ENCODE results near the gene SPATA16.
"Not testable (repeated sequence)": the region's sequence is repeated elsewhere in the genome, so short reads cannot be mapped to it uniquely, and the experiment has no call there.

Gene SPATA16

GRCh38 chr3:172869368-172869771 is 271.7 kb downstream of the SPATA16 start:
- no peak for DNase-seq

DNA sequence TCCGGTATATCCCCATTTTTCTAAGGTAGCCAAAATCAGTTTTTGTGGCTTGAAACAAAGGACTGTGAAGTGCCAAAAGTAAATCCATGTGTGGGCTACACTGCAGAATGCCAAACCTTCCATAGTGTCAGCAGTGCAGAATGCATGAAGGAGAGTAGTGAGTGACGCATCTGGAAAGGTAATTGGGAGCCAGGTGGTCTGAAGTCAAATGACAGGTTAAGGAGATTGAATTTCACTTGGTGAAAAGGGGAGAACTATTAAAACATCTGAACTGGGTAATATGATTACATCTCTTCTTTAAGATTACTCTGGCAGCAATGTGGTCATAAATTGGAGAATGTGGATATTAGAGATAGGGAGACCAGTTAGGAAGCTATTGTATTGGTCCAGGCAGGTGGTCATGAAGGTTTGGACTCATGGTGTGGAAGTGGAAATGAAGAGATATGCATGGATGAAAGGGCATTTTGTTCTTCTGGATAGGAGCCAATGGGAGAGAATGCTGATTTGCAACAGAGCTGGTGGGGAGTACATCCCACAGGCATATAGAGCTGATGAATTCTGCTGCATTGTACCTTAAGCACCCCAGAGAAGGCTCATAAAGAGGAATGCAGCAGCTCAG is 272.3 kb downstream of the SPATA16 start:
- DNase-seq: no peak

GRCh38 chr3:172866726-172867350 is 274.2 kb downstream of the SPATA16 start:
- DNase-seq: not testable (repeated sequence)

DNA sequence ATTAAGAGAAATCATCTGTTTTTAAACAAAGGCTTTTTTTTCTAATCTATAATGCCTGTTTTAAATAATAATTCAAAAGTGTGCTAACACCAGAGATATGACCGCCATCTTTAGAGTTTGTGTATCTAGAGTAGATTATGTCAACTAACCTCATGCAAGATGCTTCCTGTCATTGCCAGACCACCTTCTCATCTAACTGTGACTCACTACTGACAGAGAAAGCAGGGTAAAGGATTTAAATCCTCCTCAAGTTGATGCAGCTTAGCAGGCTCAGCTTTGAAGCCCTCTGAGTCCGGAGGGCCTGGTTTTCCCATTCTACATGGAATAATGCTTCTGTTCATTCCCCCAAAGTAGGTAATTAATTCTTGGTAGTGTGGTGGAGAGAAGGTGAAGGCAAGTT is 282.0 kb downstream of the SPATA16 start:
- DNase-seq: no peak

- no peak for DNase-seq
Observed at GRCh38 chr3:172856795-172857742, 284.0 kb downstream of the SPATA16 start.

DNA sequence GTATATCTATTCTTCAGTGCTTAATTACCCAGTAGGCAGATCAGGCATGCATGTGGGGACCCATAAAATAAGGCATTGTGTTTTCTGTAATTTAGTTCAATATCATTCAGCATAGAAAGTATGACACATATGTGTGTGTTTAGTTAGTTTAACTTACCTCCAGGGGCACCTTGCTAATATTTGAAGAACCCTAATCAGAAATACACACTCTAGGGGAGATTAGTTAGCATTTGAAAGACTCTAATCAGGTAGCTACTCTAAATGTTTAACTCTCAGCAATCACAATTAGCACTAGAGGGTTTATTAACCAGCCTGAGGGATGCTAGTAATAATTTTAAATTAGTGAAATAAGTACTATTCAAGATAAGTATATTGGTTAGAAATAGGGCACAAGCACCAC is 286.0 kb downstream of the SPATA16 start:
- DNase-seq: no peak

DNA sequence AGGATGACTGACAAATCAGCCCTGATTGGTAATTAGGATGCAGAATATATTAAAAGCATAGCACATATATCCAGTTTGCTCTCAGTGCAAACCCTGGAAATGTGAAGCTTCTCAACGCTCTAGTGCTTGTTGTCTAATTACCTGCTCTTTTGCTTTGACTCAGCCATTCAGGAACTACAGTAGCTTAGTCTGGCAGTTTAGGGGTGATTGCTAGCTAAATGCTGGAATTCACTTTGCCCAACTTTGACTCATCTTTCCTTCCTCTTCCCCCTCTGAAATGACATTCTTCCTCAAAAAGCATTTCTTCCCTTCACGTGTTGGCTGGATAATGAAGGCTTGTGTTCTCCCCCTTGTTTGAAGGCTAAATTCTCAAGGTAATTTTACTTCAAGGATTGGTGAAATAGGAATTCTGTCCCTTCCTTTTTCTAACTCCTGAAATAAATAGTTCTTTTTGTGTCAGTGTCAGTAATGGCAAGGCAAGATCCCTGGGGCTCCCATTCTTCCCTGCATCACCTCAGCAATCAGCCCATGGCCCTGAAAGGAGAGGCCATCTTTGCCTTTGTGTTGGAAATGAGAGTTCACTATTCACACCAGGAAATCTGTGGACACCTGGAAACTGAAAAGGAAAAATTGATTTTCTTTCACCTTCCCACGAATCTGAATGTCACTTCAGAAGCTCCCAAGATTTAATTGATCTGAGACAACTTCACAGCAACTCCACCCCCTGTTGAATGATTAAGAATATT is 286.9 kb downstream of the SPATA16 start:
- DNase-seq: no peak

DNA sequence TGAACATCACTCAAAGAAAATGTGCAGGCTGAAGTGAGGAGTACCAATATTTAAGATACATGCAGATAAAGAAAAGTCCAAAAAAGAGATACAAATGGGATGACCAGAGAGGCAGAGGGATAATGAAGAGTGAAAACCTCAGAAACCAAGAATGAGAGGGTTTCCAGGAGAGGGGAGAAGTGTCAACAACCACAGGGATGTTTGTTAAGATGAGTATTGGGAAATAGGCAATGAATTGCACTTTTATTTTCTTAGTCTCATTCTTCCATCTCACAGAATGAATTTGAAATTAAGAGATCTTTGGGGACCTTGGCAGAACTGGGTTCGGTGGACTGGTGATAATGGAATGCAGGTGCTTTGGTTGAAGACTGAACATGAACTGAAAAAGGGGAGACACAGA is 288.0 kb downstream of the SPATA16 start:
- DNase-seq: no peak

DNA sequence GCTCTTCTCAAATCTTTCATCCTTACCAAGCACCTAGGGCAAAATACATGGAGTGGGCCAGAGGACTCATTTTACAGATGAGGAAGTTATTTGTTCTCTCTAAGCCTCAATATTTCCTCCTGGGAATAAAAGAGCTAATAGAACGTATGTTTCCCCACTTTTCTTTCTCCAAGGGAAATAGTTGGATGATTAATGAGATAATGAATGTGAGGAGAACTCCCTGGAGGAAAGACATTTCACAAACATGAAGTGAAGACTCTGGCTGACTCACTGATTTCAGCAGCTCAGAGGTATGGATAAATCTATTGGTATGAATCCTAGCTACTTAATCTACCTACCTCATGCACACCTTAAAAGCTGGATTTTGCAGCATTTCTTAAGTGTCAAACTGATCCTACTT is 292.1 kb downstream of the SPATA16 start:
- no peak for DNase-seq

DNA sequence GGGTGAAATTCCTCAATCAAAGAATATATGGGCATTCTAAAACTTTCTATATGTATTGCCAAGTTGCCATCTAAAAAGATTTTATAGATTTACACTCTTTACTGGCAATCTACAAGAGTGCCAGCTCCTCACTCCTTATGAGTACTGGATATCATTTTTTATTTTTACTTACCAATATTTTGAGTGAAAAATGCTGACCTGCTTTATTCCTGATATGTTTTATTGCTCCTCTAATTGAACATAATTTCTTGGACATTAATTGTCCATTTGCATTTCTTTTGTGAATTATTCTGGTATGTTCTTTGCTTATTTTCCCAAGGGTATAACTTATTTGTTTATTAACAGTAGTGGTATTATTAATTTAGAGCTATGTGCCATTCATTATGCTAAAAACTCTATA is 293.7 kb downstream of the SPATA16 start:
- no peak for DNase-seq

DNA sequence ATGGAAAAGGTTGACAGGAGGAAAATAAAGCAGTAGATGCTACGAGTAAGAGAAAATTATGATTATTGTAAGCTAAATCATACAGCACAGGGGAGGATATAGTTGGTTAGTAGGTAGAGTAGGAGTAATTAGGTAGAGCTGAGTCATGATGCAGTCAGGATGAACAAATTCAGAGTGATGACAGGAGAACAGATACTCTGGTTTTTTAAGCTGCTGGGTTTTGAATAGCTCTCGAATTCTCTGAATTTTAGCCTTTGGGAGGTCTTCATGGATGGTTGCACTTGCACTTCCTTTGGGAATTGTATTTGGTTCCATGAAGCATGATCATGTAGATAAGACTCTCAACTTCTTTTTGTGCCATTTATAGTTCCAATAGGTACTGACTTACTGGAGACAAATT is 294.3 kb downstream of the SPATA16 start:
- no peak for DNase-seq

GRCh38 chr3:172846103-172846561 is 294.9 kb downstream of the SPATA16 start:
- DNase-seq: no peak

- DNase-seq: no peak
Observed at GRCh38 chr3:172844428-172844827, 296.6 kb downstream of the SPATA16 start.

DNA sequence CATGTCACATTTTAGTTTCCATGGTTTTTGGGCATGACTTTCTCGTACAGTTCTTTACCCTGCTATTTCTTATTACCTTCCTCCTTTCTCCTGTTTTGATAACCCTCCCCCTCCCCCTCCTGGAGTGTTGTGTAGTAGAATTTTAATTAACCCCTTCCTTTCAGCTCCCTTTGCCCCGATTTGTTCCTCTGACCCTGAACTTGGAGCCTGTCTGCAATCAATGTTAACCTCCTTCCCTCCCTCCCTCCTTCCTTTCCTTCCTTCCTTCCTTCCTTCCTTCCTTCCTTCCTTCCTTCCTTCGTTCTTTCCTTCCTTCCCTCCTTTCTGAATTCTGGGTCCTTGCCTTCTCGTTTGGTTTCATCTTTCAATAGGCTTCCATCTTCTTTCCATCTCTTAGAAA is 300.1 kb downstream of the SPATA16 start:
- no peak for DNase-seq

DNA sequence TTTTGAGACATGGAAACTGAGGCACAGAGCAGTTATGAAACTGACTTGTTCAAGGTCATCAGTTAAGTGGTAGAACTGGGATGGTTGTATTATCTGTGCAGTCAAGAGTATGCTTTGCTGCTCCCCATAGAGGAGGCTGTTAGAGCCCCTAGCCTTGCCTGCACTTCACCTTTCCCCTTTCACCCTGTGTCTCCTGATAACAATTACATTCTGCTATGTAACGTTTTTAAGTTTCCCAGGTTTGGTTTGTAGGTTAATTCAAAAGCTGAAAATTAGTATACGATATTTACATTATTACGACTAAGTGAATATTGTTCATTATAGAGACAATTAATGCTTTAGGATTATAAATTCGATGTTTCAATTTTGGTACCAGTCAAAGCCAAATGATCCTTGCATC is 300.6 kb downstream of the SPATA16 start:
- no peak for DNase-seq

DNA sequence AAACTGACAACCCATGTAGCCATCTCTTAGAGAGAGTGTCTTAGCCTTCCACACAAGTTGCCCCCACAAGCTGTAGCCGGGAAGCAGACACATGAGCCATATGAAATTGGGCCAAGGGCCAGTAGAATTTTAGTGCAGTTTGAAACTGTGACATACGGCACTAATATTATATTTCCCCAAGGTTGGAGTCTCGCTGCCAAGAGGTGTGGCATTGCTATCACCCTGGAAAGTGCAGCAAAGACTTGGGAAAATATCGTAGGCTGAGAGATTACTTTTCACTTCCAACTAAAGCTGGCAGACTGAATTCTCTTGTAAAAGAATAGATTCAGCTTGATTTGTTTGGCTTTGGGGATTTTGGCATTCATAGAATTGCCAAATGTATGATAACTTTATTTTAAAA is 301.4 kb downstream of the SPATA16 start:
- no peak for DNase-seq
